Activated CD8-positive, alpha-beta memory T cell treated with anti-CD3 and anti-CD28 coated beads for 36 hours (primary cell): ENCODE data around the gene OPCML. TPM values are rescaled to one million over a fixed set of nuclear protein-coding genes. Genes with fewer than 3 reads are reported as not detected.

Experiments
- CTCF ChIA-PET: fragments of 350-600 bp; sonication (Branson Sonifier 250); formaldehyde crosslinking; loops from one replicate; lab custom pipeline; 2021; ENCODE audit warnings: antibody characterized with exemption; lab: Charles Lee
- POLR2A ChIA-PET: fragments of 350-600 bp; sonication (Branson Sonifier 250); formaldehyde crosslinking; loops from one replicate; lab custom pipeline; 2021; ENCODE audit warnings: antibody characterized with exemption; lab: Charles Lee
- total RNA-seq, 2 experiments: library from RNA; stranded (reverse); gene quantifications; one replicate each; pipeline ENCODE4 v1.2.3, GENCODE V29; 2021

The OPCML gene
- total RNA-seq, 2 experiments from 2014 or later: not detected

GRCh38 chr11:133072378-133072777 lies 459.9 kb downstream of the OPCML start:
- CTCF ChIA-PET: no interaction called here
- POLR2A ChIA-PET: no interaction called here

DNA sequence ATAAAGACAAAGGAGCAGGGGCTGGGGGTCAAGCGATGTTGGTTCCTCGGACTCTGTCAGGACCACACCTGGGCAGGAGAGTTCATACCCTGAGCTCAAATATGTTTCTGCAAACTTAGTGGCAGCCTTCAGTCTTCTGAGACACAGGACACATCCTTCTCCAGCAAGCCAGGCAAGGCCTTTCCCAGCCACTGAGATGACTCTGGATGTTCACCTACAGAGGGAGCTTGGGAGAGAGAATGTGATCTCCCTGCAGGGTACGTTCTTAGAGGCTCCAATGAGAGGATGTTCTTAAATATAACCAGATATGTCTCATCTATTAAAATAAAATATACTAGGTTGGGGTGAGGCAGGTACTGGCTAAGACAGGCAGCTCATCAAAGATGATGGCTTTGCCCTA lies 461.5 kb downstream of the OPCML start:
- CTCF ChIA-PET: no interaction called here
- POLR2A ChIA-PET: no interaction called here

DNA sequence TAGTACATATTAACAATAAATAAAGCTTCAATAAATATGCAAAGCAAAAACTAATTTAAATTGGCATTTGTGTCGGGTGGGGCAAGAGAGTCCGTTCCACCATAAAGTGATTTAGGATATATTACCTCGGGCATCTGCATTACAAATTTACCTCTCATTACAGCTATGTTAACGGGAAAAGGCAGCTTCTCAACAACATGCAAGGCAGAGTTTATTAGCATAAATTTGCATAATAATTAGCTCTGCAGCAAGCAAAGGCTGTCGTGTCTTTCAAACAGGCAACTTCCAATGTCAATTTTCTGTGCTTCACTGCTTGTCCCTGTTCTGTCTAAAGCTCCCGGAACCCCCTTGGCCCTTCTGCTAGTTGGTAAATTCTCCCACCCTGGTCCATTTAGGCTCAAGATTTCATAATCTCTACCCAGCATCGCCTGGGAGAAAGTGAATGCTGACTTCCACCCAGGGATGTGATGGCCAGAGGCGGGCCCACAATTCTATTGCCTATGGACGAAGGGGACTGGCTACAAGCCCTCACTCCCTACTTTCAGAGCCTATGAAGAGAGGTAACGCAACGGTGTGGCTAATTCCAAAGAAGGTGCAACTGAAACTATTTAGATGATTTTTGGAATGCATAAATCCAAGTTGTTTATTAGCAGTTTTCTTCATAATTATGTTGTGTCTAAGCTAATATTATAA lies 462.1 kb downstream of the OPCML start:
- POLR2A ChIA-PET: no interaction called here
- CTCF ChIA-PET: no interaction called here

- POLR2A ChIA-PET: no interaction called here
- CTCF ChIA-PET: no interaction called here
Measured at GRCh38 chr11:133065847-133066485, 466.3 kb downstream of the OPCML start.

GRCh38 chr11:133064961-133065360 lies 467.3 kb downstream of the OPCML start:
- ChIA-PET CTCF (no interaction called here), POLR2A (no interaction called here)

- CTCF ChIA-PET: no interaction called here
- POLR2A ChIA-PET: no interaction called here
Measured at GRCh38 chr11:133064152-133064877, 468.0 kb downstream of the OPCML start.

DNA sequence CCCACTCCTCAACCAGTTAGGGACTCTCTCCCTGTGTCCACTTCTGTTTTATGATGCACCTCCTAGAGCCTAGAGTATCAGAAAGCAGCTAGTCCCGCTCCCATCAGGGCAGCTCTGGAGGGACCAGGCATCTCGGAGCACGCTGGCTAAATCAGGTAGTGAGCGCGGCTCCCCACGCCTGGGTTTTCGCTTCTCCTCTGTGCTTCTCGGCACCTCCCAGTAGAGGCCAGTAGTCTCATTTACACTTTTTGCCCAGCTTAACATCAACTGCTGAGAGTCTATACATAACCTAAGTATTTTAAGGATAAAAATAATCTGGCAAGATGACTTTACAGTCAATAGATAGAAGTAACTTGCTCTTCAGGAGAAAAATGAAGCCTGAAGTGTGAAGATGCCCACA lies 473.8 kb downstream of the OPCML start:
- ChIA-PET POLR2A (no interaction called here), CTCF (no interaction called here)

DNA sequence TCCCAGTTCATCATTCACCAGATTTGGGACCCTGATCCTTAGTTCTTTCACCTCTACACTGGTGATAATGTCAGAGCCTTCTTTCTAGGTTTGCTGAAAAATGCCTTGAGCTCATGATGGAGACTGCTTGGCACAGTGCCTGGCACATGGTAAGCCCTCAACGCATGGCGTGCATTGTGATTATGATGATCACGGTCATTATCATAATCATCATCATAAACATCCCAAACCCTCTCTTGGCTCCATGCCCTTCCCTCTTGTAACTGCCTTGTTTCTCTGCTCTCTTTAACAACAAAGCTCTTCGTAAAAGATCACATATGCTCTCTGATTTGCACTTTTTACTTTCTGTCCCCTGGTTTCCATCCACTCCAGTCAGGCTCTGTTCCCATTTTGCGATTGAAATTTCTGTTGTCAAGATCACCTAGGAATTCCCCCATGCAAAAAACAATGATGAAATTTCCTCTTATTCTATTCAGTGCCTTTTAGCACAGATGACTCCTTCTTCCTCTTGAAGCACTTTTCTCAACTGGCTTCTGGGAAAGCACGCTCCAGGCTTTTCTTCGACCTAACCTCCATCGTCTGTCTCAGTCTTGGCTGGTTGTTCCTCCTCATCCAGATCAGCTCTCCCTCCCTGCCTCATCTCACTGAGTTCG lies 479.1 kb downstream of the OPCML start:
- ChIA-PET CTCF (no interaction called here), POLR2A (no interaction called here)

GRCh38 chr11:133052537-133052936 lies 479.8 kb downstream of the OPCML start:
- ChIA-PET POLR2A (no interaction called here), CTCF (no interaction called here)

DNA sequence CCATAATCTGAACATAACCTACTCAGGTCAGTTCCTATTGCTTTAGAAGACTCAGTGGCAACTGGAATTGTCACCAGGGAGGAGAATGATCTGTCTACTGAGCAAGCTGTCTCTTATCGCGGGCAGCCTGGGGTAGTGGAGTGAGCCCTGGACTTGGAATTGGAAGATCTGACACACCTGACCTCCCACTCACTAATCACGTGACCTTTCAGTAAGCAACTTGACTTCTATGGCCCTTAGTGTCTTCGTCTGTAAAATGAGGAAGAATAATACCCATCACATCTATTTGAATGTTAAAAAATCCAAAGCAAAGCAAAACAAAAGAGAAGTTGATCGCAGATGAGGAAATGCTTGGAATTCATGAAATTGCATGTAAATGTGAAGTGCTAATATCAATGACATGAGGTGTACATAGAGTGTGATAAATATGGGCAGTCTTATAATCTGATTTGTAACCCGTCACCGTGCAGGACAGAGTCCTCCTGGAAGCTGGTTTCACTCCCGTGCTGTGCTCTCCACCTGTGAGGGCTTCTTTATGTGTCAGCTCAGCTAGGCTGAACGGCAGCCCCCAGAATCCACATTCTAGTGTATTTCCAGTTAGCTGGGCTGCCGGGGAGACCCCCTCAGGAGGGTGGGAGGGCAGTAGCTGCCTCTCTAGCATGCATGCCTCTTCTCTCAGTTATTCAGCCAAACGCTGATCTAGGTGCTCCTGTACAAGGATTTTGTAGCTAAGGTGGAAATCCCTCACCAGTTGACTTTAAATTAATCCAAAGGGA lies 482.9 kb downstream of the OPCML start:
- ChIA-PET POLR2A (no interaction called here), CTCF (no interaction called here)

DNA sequence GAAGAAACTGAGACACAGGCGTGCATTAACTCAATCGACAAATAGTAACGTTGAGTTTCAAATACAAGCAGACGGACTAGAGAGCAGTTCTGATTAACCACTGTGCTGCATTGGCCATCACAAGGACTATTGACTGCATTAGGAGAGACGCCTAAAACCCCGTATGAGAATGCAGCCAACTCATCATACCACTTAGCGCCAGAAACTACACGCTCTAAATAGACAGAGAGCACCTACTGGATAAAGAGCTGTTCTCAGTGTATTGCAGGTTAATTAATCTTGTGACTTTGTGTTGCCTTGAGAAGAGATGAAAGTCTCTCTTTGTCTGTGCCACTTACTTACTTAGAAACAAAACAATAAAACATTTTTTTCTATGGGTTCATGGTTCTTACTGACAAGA lies 484.0 kb downstream of the OPCML start:
- CTCF ChIA-PET: no interaction called here
- POLR2A ChIA-PET: no interaction called here

- CTCF ChIA-PET: no interaction called here
- POLR2A ChIA-PET: no interaction called here
Measured at GRCh38 chr11:133047771-133048115, 484.6 kb downstream of the OPCML start.

DNA sequence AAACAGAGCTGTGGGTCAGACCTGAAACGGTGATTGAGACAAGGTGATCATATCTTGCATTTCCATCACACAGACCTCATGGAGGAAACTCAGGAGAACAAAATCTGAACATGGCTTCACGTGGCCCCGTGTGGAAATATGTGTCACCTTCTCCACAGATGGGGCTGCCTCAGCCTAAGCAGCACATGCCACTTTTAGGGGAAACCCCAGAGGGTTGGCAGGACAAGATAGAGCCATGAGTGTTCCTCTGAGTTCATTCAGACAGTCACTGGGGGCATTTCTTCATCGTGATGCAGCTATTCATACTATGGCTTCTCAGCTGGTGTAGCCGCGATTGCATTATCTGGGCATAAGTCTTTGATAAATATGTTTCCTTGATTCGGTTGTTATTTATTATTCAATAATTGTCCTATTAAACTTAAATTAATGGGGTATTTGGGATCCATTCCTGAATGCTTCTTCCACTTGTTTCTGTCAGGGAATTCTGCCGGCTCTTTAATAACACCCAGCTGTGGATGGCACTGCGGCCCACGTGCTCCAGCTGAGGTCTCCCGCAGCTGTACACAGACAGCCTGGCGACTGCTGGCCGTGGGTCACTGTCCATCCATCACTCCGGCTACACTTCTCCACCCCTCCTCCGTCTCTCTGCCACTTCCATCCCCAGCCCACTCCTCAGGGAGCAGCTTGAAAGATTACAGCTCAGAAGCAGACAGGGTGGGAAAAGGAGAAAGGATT lies 485.1 kb downstream of the OPCML start:
- CTCF ChIA-PET: no interaction called here
- POLR2A ChIA-PET: no interaction called here

DNA sequence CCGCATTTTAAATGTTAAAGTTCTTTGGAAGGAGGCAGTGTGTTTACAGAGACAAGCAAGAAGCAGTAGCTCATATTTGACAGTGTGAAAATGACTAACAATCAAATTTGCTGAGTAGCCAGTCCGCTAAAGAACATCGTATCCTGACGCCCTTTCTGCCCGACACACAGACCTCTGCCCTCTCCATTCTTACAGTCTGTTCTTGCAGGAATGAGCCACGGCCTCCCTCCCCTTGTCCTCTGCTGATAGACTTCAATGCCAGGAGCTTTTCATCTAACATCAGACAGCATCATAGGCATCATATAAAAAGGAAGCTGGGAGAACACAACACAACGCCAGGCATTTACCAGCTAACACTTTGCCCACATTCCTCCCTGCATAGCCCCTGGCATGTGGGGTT lies 486.0 kb downstream of the OPCML start:
- CTCF ChIA-PET: no interaction called here

GRCh38 chr11:133041928-133042882 lies 490.1 kb downstream of the OPCML start:
- ChIA-PET POLR2A (no interaction called here), CTCF (no interaction called here)

More for the DNA sequence above, 486.0 kb downstream of the OPCML start:
- POLR2A ChIA-PET: no interaction called here

DNA sequence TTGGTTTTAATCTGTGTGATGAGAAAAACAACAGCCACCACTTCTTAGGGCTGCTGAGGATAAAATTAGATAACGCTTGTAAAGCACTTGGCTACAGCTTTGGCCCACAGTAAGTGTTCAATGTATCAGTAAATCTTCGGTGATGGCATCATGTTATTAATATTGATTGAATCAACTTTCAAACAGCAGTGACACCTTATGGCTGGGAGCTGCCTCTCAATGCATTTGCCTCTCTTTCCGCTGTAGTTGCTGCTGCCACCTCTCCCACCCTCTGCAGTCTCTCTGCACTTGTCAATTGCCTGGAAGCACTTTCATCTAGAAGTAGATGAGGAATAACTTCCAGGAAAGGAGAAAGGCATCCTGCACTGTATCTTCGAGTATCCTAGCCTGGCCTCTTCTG lies 491.1 kb downstream of the OPCML start:
- POLR2A ChIA-PET: no interaction called here
- CTCF ChIA-PET: no interaction called here

DNA sequence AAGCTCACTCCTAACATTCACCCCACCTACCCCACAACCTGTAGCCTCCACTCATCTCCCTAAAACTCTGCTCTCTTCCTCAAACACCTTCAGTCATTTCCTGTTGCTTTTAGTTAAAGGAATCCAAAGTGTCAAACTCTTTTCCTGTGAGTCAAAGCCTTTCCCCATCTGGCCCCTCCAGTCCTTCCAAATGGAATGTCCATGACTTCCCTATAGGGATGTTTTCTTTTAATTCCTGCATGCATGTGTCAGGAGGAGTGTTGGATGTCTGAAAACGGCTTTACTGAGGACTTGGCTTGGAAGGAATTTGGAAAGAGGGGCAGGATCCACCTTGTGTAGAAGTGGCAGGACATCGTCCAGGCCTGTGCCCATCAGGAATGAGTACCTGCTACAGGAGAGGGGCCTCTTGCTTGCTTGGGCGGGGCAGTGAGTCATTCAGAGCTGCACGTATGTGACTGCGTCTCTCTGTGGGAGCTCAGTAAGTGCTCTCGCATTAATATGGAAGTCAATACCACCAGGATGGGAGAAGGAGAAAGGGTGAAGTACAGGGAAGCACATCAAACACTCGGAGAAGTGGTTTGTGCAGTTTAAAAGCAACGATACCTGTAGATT lies 491.9 kb downstream of the OPCML start:
- POLR2A ChIA-PET: no interaction called here
- CTCF ChIA-PET: no interaction called here

GRCh38 chr11:133038850-133039249 lies 493.5 kb downstream of the OPCML start:
- ChIA-PET POLR2A (no interaction called here), CTCF (no interaction called here)
